ACHN (cell line): ENCODE data around the gene TMEM132C.

Experiments used
- DNase-seq: peaks from one replicate; pipeline ENCODE4 v3.0.0-alpha.2; 2015
- in situ Hi-C: cut with HindIII; loops from 2 replicates; pipeline ENCODE4 v1.10.0; 2017; ENCODE audit warnings: low sequenced_read_pairs, low pct_ligation_motif_present, low pct_unique_long_range_greater_than_20kb

Gene TMEM132C

GRCh38 chr12:128657378-128657777 is 390.4 kb downstream of the TMEM132C start:
- DNase-seq: no peak
- in situ Hi-C loops: no loop called here

GRCh38 chr12:128660532-128661225 is 393.7 kb downstream of the TMEM132C start:
- DNase-seq: no peak
- in situ Hi-C loops: no loop called here

- DNase-seq: no peak
- in situ Hi-C loops: no loop called here
Measured at GRCh38 chr12:128661226-128661569, 394.2 kb downstream of the TMEM132C start.

- in situ Hi-C loops: no loop called here
- DNase-seq: no peak
Measured at GRCh38 chr12:128662101-128662500, 395.1 kb downstream of the TMEM132C start.

GRCh38 chr12:128664501-128664900 is 397.5 kb downstream of the TMEM132C start:
- in situ Hi-C loops: no loop called here
- no peak for DNase-seq

GRCh38 chr12:128667193-128667592 is 400.2 kb downstream of the TMEM132C start:
- in situ Hi-C loops: no loop called here
- DNase-seq: no peak

GRCh38 chr12:128671528-128672042 is 404.6 kb downstream of the TMEM132C start:
- in situ Hi-C loops: no loop called here
- peak; percentile 41 for DNase-seq

- no peak for DNase-seq
- in situ Hi-C loops: no loop called here
Measured at GRCh38 chr12:128672428-128672827, 405.5 kb downstream of the TMEM132C start.

- no peak for DNase-seq
- in situ Hi-C loops: no loop called here
Measured at GRCh38 chr12:128672893-128673292, 405.9 kb downstream of the TMEM132C start.

GRCh38 chr12:128675576-128675975 is 408.6 kb downstream of the TMEM132C start:
- DNase-seq: no peak
- in situ Hi-C loops: no loop called here

GRCh38 chr12:128680555-128680954 is 413.6 kb downstream of the TMEM132C start:
- in situ Hi-C loops: no loop called here
- DNase-seq: no peak

- in situ Hi-C loops: no loop called here
- DNase-seq: no peak
Measured at GRCh38 chr12:128682548-128683275, 415.7 kb downstream of the TMEM132C start.

GRCh38 chr12:128684352-128684751 is 417.4 kb downstream of the TMEM132C start:
- no peak for DNase-seq
- in situ Hi-C loops: no loop called here

- DNase-seq: no peak
- in situ Hi-C loops: no loop called here
Measured at GRCh38 chr12:128685903-128686475, 419.0 kb downstream of the TMEM132C start.

GRCh38 chr12:128687851-128688250 is 420.9 kb downstream of the TMEM132C start:
- no peak for DNase-seq
- in situ Hi-C loops: no loop called here

- in situ Hi-C loops: no loop called here
- DNase-seq: no peak
Measured at GRCh38 chr12:128690641-128691040, 423.7 kb downstream of the TMEM132C start.

GRCh38 chr12:128693115-128693514 is 426.1 kb downstream of the TMEM132C start:
- in situ Hi-C loops: no loop called here
- DNase-seq: no peak

- in situ Hi-C loops: no loop called here
- no peak for DNase-seq
Measured at GRCh38 chr12:128693771-128694170, 426.8 kb downstream of the TMEM132C start.

- in situ Hi-C loops: no loop called here
- no peak for DNase-seq
Measured at GRCh38 chr12:128694445-128694844, 427.5 kb downstream of the TMEM132C start.

- in situ Hi-C loops: no loop called here
- DNase-seq: no peak
Measured at GRCh38 chr12:128695697-128696096, 428.7 kb downstream of the TMEM132C start.
